Embryonic facial prominence (tissue), 1 donor: ENCODE data around the gene DES.
"Not testable (repeated sequence)": the region's sequence is repeated elsewhere in the genome, so short reads cannot be mapped to it uniquely, and the experiment has no call there.

Experiments
- DNase-seq: peaks from one replicate; pipeline ENCODE4 v3.0.0-alpha.2; 2016; ENCODE audit errors: extremely low spot score

Gene DES

DNA sequence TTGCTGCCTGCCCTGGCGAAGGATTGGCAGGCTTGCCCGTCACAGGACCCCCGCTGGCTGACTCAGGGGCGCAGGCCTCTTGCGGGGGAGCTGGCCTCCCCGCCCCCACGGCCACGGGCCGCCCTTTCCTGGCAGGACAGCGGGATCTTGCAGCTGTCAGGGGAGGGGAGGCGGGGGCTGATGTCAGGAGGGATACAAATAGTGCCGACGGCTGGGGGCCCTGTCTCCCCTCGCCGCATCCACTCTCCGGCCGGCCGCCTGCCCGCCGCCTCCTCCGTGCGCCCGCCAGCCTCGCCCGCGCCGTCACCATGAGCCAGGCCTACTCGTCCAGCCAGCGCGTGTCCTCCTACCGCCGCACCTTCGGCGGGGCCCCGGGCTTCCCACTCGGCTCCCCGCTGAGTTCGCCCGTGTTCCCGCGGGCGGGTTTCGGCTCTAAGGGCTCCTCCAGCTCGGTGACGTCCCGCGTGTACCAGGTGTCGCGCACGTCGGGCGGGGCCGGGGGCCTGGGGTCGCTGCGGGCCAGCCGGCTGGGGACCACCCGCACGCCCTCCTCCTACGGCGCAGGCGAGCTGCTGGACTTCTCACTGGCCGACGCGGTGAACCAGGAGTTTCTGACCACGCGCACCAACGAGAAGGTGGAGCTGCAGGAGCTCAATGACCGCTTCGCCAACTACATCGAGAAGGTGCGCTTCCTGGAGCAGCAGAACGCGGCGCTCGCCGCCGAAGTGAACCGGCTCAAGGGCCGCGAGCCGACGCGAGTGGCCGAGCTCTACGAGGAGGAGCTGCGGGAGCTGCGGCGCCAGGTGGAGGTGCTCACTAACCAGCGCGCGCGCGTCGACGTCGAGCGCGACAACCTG lies at the start of gene DES:
Gene DES, plus strand, starts transcription at position 223 of the 857 bp plus-strand sequence. Its CDS starts 86 bp downstream, at position 309.
- no peak for DNase-seq

DNA sequence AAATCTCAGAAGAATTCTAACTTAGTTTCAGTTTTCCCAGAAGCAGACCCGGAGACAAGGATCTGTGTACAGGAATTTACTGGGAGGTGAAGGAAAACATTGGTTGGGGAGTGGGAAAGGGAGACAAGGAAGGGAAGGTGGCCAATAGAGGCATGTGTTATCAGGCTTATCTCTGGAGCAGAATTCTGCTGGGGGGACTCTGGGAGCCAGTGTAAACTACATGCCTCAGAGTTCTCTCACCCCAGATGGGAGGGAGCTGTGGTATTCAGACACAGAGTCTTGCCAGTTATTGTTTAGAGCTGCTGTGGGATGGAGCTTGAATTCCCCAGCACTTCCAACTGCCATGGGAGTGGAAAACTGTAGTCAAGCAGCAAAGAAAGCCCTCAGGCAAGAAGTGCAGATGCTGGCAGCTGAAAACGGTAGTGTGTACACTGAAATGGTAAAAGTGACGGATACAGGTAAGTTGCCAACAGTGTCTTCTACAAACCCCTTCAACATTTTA lies 49.4 kb upstream of the DES start:
- no peak for DNase-seq

DNA sequence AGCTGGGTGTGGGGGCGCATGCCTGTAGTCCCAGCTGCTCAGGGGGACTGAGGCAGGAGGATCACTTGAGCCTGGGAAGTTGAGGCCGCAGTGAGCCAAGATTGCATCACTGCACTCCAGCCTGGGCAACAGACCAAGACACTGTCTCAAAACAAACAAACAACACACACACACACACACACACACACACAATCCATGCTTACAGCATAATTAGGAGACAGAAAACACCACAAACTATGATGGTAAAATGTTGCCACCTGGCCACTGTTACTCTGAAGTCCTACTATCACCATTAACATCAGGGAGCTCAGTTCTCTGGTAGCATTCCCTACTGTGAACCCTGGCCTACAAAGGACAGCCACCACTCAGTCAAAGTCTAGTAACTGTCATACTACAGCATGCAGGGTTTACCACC lies 48.7 kb upstream of the DES start:
- no peak for DNase-seq

DNA sequence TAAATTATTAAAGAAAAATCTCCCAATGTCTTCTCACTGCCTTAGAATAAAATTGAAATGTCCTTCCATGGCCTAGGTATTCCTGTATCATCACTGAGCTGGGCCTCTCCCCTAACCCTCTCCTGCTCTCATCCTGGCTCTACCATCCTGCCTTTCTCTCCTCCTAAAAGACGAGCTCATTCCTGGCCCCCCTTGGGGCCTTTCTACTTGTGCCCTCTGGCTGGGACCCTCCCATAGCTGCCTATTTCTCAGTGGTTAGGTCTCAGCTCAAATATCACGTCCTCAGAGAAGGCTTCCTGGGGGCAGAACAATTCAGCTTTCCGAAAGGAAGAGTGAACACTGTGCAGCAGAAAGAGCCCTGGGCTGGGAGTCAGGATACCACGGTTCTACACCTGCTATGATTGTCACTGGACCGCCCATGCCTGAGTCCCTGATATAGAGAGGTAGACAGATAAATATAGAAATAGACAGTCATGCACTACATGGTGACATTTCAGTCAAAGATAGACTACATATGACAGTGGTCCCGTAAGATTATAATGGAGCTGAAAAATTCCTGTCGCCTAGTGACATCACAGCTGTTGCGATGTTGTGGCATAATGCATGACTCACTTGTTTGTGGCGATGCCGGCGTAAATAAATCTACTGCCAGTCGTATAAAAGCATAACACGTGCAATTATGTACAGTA lies 39.9 kb upstream of the DES start:
- no peak for DNase-seq

DNA sequence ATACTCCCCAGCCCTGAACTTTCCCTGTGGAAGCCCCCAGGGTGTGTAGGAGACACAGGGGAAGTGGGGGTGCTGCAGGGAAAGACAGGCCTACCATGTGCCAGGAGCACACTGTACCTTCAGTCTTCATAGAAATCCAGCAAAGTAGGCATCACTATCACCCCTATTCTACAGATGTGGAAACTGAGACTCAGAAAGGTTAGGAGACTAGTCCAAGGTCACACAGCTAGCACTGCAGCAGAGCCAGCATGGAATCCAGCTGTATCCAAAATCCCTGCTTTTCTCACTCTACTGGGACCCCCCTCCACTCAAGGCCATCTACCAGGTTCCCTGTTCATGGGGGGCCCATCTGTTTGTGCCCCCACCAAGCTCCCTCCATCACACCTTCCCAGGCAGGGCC lies 37.3 kb upstream of the DES start:
- DNase-seq: no peak

DNA sequence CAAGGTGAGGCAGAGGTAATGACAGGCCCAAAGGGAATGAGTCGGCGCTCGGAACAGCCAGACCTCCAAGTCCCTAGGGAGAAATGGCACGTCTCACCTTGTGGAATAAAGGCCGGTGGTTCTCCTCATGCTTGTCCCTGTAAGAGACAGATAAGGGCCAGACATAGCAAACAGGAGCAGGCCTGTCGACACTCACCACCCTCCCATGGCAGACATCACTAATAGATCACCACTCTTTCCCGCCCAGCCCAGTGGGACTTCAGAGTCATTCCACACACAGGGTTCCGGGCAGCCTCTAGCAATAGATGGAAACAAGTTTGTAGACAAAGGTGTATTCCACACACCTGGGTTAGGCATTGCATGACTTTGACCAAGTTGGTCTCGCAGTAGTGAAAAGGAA lies 36.7 kb upstream of the DES start:
- no peak for DNase-seq

DNA sequence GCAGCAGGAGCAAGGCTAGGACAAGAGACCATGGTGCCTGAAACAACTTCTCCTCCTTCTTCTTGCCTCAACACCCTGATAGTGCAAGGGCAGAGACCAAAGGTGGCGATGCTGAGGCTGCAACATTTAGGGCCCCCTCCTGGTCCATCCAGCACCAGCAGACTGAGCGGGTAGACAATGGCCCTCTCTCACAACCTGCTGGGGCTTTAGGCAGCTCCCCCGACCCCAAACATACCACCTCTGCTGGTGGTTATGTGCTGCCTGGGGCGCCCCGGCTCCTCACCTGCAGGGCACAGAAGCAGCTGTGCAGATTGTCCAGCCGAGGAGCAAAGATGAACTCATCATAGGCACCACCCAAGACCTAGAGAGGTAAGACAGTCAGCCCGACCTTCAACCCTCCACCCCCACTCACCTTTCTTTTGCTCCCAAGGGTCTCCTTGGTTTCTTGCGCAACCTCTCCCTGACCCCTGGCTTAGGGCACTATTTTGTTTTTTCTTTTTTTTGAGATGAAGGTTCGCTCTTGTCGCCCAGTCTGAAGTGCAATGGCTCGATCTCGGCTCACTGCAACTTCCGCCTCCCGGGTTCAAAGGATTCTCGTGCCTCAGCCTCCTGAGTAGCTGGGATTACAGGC lies 34.0 kb upstream of the DES start:
- DNase-seq: no peak

DNA sequence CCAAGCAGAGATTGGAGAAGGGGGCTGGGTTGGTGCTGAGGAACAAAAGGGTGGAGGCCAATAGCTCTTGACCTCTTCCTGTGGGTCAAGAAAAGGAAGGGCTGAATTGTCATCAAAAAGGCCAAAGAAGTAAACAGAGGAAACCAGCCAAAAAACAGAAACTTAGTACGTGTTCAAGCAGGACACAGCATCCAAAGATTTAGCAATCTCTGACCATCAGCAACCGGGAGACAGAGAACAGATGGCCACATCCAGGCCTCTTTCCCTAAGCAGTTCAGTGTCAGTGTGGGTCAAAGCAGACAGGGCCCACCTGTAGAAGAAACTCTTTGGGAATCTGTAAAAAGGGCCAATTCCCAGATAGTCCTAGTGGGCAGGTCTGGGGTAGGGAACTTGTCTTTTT lies 33.3 kb upstream of the DES start:
- DNase-seq: no peak

DNA sequence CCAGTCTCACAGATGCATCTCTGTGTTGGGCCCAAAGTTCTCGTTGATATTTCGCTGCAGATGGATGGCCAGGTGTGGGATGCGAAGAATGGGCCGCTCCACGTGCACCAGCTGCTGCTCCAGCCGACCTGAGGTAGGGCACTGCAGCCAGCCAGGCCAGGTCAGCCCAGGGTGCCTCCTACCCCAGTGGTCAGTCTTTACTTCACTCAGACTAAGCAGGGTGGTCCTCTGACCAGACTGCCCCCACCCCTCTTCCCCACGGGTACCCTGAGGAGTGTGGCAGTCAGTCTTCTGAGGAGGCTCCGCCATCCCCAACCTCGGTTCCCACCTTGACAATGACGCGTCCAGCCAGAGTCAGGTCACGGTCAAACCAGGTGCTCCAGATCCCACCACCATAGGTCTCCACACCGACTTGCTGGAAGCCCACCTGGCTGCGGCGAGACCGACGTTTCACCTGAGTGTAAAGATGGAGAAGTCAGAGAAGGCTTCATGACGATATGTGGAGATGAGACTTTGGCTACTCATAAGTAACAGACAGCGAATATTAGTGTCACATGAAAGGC lies 32.1 kb upstream of the DES start:
- no peak for DNase-seq

DNA sequence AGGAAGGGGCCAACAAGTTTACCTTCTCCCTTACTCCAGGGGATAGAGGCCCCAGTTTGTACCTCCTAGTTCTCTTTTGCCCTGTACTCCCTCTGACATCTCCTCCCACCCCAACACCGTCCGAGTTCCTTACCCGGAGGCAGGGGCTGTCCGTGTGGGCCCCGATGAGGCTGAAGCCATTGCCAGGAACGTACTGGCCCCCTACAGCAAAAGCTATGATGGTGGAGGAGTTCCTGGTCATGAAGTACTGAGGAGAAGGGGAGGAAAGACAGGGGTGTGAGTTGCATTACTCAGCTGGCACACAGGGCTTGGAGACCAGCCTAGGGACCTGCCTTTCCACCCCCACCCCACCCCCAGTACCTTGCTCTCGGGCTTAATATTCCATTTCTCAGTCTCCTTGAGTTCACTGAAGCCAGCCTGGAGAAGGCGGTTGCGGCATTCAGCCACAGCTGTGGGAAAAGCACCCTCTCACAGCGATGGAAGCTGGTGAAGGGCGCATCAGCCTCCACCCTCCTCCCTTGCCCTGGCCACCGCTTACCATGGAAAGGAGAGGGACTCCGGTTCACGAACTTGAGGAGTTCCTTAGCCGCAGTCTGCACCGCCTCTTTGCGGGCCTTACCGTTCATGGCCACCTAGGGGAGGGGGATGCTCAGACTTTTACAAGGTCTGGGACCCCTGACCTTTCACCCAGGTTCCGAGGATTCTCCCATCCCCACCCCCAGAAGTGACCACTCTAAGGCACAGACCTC lies 31.5 kb upstream of the DES start:
- DNase-seq: no peak

DNA sequence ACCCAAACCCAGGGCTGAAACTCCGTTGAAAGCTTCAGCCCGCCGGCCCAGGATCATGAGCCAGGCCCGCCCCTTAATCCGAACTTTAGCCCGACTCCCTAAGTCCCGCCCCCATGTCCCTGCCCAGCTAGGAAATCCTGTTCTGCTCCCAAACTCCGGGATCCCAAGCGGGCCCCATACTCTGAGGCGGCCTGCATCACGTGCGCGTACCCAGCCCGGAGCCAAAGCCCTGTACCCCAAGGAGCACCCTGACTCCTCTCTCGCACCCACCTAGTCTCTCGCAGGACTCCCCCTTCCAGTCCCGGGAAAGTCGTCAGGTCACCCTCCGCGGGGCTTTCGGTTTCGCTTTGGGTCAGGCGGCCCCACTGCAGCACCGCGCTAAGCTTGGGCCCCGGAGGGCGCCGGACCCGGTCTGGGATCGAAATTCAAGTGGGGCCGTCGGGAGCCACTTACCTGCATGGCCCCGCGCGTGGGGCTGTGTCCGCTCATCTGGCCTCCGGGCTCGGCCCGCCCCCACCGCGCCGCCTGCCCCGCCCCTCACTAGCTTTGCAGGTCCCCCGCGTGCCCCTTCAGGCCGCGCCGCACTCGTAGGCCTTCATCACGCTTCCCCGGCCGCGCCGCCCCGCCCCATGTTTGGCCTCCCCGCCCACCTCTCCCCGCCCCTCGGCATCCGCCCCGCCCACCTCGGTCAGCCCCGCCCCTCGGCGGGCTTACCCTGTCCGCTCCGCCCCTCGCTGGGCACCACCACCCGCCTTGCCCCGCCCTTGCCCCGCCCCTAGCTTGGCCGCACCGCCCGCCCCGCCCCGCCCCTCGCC lies 30.7 kb upstream of the DES start, which contains the start of gene DNPEP:
Gene DNPEP, minus strand, starts transcription at position 607 of the 815 bp plus-strand sequence. Its CDS starts 118 bp downstream, at position 489.
- peak; percentile 86 for DNase-seq

DNA sequence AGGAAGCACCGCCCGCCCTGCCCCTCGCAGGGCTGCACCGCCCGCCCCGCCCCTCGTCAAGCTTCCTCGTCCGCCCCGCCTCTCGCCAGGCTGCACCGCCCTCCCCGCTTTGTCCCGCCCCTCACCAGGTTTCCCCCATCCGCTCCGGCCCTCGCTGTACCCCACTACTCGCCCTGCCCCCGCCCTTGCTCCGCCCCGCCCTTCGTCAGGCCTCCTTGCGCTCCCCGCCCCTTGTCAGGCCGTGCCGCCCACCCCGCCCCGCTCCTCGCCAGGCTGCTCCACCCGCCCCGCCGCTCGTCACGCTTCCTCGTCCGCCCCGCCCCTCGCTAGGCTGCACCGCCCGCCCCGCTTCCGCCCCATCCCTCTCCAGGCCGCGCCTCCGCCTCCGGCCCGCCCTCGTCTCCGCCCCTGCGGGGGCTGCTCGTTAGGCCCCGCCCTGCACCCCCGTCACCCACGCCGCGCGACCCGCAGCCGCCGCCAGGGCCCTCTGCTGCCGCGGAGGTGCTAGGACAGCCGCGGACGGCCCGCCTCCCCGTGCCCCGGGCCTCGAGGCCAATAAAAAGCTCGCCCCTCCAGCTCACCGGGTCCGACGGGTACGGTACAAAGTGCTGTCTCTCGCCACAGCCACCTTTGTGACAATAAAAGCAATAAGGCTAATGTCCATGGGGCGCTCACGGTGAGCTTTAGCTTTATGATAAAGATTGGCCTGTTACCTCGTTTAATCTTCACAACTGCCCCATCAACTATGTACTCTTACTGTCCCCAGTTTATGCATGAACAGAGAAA lies 29.9 kb upstream of the DES start:
- peak; percentile 94 for DNase-seq

DNA sequence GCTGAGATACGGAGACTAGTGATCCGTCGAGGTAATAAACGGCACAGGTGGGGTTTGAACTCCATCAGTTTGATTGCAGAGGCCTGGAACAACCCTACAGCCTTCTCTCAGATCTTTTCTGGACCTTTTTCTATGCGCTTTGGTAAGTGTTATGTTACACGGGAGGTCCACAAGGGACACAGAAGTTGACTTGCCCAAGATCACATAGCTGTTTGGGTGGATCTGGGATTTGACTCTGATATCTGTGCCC lies 29.3 kb upstream of the DES start:
- DNase-seq: no peak

DNA sequence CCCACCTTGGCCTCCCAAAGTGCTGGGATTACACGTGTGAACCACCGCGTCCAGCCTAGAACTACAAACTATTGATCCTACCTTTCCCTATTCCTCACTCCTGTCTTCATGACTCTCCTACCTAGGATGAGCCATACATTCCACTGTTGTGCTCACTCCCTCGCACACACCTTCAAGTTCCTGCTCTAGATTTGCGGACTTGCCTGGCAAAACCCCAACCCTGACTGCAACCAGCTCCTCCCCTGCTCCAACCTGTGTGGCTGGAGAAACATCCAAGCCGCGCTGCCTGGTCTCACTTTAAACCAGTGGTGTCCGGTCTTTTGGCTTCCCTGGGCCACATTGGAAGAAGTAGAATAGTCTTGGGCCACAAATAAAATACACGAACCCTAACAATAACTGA lies 25.4 kb upstream of the DES start:
- no peak for DNase-seq

DNA sequence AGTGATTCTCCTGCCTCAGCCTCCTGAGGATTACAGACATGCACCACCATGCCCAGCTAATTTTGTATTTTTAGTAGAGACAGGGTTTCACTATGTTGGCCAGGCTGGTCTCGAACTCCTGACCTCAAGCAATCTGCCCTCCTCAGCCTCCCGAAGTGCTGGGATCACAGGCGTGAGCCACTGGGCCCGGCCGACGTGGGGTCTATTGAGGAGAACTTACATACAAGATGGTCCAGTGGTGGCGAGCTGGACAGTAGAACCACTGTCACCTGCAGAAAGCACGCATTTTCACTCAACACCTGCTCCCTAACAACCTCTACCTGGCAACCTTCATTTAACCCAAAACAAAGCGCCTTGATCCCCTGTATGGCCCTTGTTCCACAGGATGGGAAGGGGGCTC lies 23.1 kb upstream of the DES start:
- DNase-seq: not testable (repeated sequence)

DNA sequence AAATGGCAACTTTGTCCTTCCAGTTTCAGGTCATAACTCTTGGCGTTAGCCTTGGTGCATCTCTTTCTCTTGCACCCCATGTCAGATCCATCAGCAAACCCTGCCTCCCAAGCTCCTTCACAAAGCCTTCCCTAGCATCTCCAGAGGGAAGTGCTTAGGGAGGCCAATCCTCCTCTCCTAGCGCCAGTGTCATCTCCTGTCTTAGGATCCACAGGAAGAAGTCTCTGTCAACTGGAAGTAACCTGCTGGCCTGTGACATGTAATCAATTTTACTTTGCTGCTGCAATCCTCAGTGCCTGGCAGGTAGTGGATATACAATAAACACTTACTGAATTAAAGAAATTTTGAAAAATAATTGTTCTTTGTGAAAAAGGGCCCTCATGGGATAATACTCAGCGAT lies 22.6 kb upstream of the DES start:
- DNase-seq: no peak

DNA sequence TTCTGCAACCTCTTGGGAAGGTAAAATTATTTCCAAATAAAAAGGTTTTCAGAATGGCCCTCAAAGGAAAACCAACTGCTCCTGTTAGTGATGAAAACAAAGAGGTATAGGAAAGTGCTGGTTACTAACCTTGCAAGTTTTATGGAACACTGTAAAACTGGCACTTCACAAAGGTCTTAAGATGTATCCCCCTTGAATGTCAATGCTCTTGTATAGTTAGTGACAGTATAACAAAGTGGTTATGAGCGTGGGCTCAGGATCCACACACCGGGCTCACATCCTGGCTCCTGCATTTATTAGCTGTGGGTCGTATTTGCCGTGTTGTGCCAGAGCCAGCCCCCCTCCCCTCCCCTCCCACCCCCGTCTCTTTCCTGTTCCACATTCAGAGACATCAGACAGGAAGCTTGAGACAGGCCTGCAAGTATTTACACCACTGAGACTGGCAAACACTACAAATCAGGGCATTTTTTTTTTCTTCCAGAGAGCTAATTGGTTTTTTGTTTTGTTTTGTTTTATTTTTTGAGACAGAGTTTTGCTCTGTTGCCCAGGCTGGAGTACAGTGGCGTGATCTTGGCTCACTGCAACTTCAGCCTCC lies 21.2 kb upstream of the DES start:
- DNase-seq: no peak

DNA sequence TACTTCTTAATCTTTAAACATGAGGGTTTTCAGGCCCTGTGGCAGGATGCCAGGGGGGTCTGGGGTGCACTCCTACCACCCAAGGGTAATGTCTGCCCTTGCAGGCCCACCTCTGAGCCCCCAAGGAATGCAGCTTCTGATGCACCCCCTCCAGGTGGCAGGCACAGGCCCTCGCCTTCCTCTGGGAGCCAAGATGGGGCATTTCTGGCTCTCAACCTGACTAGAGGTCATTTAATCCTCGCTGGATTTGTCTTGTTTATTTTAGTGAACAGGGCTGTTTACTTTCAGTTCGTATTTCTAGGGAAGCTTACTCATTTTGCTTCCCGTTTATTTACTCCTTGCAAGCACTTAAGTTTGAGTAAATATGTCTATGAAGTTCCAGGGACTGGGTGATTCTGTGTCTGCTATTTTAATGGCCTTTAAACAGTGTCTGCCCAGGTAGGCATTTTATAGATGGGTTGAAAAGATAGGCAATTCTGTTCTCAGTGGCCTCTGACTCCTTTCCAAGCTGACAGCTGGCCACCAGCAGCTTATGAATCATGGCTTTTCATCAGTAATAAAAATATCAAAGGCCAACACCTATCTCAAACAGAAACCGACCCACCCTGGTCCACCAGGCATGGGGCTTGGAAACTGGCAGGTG lies 19.3 kb upstream of the DES start:
- no peak for DNase-seq
